Epithelial cell of esophagus (primary cell): ENCODE results near the gene NFATC2.

ENCODE experiments used
- DNase-seq: peaks from one replicate; pipeline ENCODE4 v3.0.0; 2010; ENCODE audit warnings: low read depth
- H3K4me3 ChIP-seq: 2 replicates; pipeline ENCODE4 v1.5.1; 2011; ENCODE audit warnings: mild to moderate bottlenecking, low read length, control low read depth
- TF ChIP-seq, protein P1 (sequence below): IDR thresholded peaks from 2 replicates; pipeline ENCODE4 v1.5.1; 2011; ENCODE audit warnings: low read depth, mild to moderate bottlenecking, low read length, control low read depth, inconsistent platforms; ENCODE audit not compliant: insufficient read depth; ENCODE audit errors: missing control alignments

NFATC2 gene

DNA sequence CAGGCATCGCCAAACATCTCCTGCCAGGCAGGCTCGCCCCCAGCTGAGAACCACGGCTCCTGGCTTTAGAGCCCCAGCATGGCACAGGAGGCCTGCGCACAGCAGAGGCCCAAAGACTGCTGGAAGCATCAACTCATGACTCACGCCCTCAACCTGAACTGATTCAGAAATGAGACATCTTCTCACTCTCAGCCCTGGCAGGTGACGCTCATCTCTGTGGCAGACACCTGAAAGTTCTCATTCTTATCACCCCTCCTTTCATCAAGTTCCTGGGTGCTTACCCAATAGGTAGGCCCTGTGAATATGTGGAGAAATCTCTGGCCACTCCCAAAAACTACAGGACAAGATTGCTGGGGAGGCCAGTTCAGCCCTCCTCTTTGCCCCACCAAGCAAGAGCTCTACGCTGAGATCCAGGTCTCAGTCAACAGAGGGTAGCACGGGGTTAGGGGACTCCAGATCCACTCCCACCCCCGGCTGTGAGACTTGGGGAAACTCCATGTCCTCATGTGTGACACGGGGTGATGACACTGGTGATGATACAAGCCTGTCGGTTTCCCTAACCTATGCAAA lies 11.3 kb downstream of the NFATC2 start:
- TF ChIP-seq, protein P1, sequence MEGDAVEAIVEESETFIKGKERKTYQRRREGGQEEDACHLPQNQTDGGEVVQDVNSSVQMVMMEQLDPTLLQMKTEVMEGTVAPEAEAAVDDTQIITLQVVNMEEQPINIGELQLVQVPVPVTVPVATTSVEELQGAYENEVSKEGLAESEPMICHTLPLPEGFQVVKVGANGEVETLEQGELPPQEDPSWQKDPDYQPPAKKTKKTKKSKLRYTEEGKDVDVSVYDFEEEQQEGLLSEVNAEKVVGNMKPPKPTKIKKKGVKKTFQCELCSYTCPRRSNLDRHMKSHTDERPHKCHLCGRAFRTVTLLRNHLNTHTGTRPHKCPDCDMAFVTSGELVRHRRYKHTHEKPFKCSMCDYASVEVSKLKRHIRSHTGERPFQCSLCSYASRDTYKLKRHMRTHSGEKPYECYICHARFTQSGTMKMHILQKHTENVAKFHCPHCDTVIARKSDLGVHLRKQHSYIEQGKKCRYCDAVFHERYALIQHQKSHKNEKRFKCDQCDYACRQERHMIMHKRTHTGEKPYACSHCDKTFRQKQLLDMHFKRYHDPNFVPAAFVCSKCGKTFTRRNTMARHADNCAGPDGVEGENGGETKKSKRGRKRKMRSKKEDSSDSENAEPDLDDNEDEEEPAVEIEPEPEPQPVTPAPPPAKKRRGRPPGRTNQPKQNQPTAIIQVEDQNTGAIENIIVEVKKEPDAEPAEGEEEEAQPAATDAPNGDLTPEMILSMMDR, result no peak
- peak; percentile 97 for DNase-seq
- no peak overlapping the region for H3K4me3 ChIP-seq

DNA sequence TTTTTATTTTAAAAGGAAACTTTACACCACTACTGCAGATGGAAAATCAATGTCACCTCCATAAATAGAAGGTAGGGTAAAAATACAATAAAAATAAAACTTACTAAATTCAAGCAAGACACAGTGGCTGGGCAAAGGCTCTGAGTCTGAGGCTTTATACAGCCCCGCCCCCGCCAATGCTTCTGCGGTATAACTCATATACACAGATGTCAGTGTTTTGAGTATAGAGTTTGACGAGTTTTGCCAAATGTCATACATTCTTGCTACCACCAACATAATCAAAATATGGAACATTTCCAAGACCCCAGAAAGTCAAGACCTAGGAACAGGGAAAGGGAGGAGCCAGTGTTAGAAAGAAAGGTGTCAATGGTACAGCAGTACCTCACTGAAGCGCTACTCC lies 12.8 kb downstream of the NFATC2 start:
- no peak overlapping the region for H3K4me3 ChIP-seq
- TF ChIP-seq, protein P1, result no peak
- no peak for DNase-seq

DNA sequence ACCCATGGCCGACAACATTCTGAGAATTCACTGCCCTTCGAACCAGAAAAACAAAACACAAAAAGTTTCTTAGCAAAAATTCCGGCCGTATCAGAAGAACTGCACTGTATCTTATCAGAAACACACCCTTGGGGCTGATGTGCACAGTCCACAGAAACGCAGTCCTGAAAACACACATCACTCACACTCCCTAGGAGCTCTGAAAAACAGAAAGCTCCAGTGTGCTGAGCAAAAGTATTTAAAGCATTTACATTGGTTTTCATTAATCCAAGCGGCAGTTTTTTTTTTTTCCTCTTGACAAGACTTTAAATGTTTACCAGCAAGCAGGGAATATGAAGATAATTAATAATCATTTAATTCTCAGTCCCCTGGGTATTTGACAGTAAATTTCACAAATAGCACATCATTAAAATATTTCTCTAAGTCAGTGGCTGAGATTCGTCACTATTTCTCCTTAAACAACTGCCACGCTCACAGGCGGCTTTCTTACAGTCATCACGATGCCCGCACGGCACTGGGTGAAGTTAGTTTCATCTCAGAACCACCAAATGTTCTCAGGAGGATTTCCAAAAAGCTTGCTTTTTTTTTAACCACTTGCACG lies 13.3 kb downstream of the NFATC2 start:
- TF ChIP-seq, protein P1, result no peak
- no peak for DNase-seq
- H3K4me3 ChIP-seq, result no peak overlapping the region

DNA sequence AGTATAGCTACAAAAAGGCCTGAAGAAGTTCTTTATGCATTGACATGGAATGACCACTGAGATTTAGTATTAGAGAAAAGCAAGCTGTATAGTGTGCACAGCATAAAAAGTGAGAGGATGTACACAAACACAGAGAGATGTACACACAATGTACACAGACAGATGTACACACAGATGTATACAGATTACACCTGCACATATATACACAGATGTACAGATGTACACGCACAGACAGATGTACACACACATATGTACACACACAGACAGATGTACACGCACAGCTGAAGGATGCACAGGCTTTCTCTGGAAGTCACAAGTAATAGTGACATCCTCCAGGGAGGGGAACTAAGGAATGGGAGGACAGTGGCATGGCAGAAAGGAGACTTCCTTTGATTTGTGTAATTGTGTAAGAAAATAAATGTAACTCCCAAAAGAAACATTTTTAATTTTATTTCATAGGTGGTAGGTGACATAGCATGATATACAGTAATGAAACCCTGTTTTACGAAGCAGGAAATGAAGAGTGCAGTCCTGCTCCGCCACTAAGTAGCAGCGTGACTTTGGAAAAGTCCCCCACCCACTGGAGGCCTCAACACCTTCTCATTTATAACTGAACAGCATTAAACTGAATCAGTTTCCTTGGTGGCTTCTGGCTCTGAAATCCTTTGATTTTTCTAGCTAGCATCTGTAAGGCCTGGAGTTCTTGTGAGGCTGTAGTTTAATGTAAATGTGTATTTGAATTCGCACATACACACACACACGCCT lies 14.1 kb downstream of the NFATC2 start:
- H3K4me3 ChIP-seq, result no peak overlapping the region
- DNase-seq, result no peak

DNA sequence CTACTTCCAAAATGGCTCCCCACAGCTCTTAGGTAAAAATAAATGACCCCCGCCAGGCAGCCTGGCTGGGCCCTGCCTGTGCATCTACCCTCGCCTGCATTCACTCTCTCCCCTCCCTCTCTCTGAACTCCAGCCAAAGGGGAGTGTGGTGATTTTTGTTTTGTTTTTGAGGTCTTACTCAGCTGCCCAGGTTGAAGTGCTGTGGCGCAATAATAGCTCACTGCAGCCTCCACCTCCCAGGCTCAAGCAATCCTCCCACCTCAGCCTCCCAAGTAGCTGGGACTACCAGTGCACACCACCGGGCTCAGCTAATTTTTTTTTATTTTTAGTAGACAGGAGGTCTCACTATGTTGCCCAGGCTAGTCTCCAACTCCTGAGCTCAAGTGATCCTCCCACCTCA lies 15.8 kb downstream of the NFATC2 start:
- TF ChIP-seq, protein P1, result no peak
- no peak overlapping the region for H3K4me3 ChIP-seq
- no peak for DNase-seq

More for the DNA sequence above, 14.1 kb downstream of the NFATC2 start:
- TF ChIP-seq, protein P1, result no peak

DNA sequence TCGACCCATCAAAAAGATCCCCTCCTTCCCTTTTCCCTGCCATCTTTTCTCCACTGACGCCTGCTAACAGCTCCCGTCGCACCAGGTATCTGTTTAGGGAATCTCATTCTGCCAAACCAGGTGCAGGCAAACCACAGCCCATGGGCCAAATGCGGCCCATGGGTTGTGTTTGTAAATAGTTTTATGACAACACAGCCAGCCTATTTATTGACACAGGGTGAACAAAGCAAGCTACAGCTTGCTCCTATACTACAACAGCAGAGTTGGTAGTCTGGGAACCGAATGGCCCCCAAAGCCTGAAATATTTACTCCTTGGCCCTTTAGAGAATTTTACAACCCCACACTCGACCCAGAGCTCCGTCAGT lies 16.4 kb downstream of the NFATC2 start:
- TF ChIP-seq, protein P1, result no peak
- peak; percentile 44 for DNase-seq
- no peak overlapping the region for H3K4me3 ChIP-seq
